HEK293 (cell line): ENCODE results near the gene MBD1.
A peak's percentile ranks its signal among the peaks of the same experiment; 100 is the strongest.

Experiments used
- CTCF ChIA-PET: fragments of 350-600 bp; formaldehyde crosslinking; extraction: SDS; loops from one replicate; lab custom pipeline; 2021; ENCODE audit warnings: antibody characterized with exemption; lab: Yijun Ruan, JAX
- POLR2A ChIA-PET: fragments of 300-600 bp; formaldehyde crosslinking; extraction: SDS; loops from one replicate; lab custom pipeline; 2020; ENCODE audit warnings: antibody characterized with exemption, inconsistent platforms; lab: Yijun Ruan, JAX
- H3K27ac ChIP-seq: fragments of 200-500 bp; sonication (Bioruptor generic); 2 replicates; pipeline ENCODE4 v1.5.1; 2014; ENCODE audit warnings: low read depth, low read length, control low read depth, inconsistent platforms; ENCODE audit errors: extremely low read depth
- H3K36me3 ChIP-seq, 2 experiments: fragments of 200-500 bp in 1 of 2; sonication (Bioruptor generic) in 1 of 2; 1 replicate in 1 of 2; 2 replicates in 1 of 2; pipeline ENCODE4 v1.5.1; 2014 to 2017; ENCODE audit warnings: inconsistent platforms in 2 of 2, low read length in 2 of 2; ENCODE audit not compliant: control insufficient read depth in 2 of 2, insufficient read depth in 1 of 2
- H3K4me1 ChIP-seq: fragments of 200-500 bp; sonication (Bioruptor generic); 2 replicates; pipeline ENCODE4 v1.5.1; 2014; ENCODE audit warnings: mild to moderate bottlenecking, low read length, inconsistent platforms; ENCODE audit not compliant: control insufficient read depth, insufficient read depth
- H3K4me3 ChIP-seq: 2 replicates; pipeline ENCODE4 v1.5.1; 2011; ENCODE audit warnings: low read depth, mild to moderate bottlenecking, control low read depth, low read length, moderate library complexity
- H3K9me3 ChIP-seq: fragments of 200-500 bp; sonication (Bioruptor generic); 2 replicates; pipeline ENCODE4 v1.5.1; 2014; ENCODE audit warnings: low read depth, low read length, inconsistent platforms; ENCODE audit not compliant: control insufficient read depth, insufficient read depth
- ATF2 ChIP-seq: fragments of 450-650 bp; formaldehyde crosslinking; IDR thresholded peaks from 2 replicates; pipeline ENCODE4 v1.5.1; 2016; ENCODE audit warnings: missing biosample characterization, missing genetic modification characterization, low read depth
- GLI4 ChIP-seq: fragments of 450-650 bp; formaldehyde crosslinking; IDR thresholded peaks from 2 replicates; pipeline ENCODE4 v1.5.1; 2016; ENCODE audit warnings: missing biosample characterization, missing genetic modification characterization
- IKZF3 ChIP-seq: fragments of 450-650 bp; IDR thresholded peaks from 2 replicates; pipeline ENCODE4 v1.5.0; 2018; ENCODE audit warnings: missing biosample characterization, mild to moderate bottlenecking, missing genetic modification characterization, moderate library complexity
- KLF16 ChIP-seq: fragments of 450-650 bp; formaldehyde crosslinking; IDR thresholded peaks from 2 replicates; pipeline ENCODE4 v1.5.1; 2017; ENCODE audit warnings: missing biosample characterization, missing genetic modification characterization
- OSR2 ChIP-seq: fragments of 450-650 bp; formaldehyde crosslinking; IDR thresholded peaks from 2 replicates; pipeline ENCODE4 v1.5.1; 2016; ENCODE audit warnings: missing biosample characterization, missing genetic modification characterization
- OVOL3 ChIP-seq: fragments of 450-650 bp; formaldehyde crosslinking; IDR thresholded peaks from 2 replicates; pipeline ENCODE4 v1.5.1; 2016; ENCODE audit warnings: missing biosample characterization, missing genetic modification characterization
- PRDM1 ChIP-seq: fragments of 450-650 bp; formaldehyde crosslinking; IDR thresholded peaks from 2 replicates; pipeline ENCODE4; 2016; ENCODE audit warnings: missing biosample characterization, missing genetic modification characterization
- PRDM6 ChIP-seq: fragments of 450-650 bp; formaldehyde crosslinking; IDR thresholded peaks from 2 replicates; pipeline ENCODE4 v1.5.1; 2017; ENCODE audit warnings: missing biosample characterization, missing genetic modification characterization
- YY1 ChIP-seq: fragments of 450-650 bp; formaldehyde crosslinking; IDR thresholded peaks from 2 replicates; pipeline ENCODE4 v1.5.1; 2018; ENCODE audit warnings: missing biosample characterization, missing genetic modification characterization
- ZBTB49 ChIP-seq: fragments of 450-650 bp; formaldehyde crosslinking; IDR thresholded peaks from 2 replicates; pipeline ENCODE4 v1.5.1; 2016; ENCODE audit warnings: missing biosample characterization, missing genetic modification characterization, low read depth
- ZFHX2 ChIP-seq: fragments of 450-650 bp; formaldehyde crosslinking; conservative IDR thresholded peaks from 2 replicates; pipeline ENCODE4 v1.5.1; 2016; ENCODE audit warnings: missing biosample characterization, missing genetic modification characterization
- ZNF140 ChIP-seq: fragments of 450-650 bp; formaldehyde crosslinking; IDR thresholded peaks from 2 replicates; pipeline ENCODE4 v1.5.1; 2016; ENCODE audit warnings: missing biosample characterization, missing genetic modification characterization
- ZNF155 ChIP-seq: fragments of 450-650 bp; formaldehyde crosslinking; IDR thresholded peaks from 2 replicates; pipeline ENCODE4 v1.5.1; 2016; ENCODE audit warnings: missing biosample characterization, missing genetic modification characterization
- ZNF157 ChIP-seq: fragments of 450-650 bp; formaldehyde crosslinking; IDR thresholded peaks from 2 replicates; pipeline ENCODE4 v1.5.1; 2016; ENCODE audit warnings: missing biosample characterization, missing genetic modification characterization
- ZNF26 ChIP-seq: fragments of 450-650 bp; formaldehyde crosslinking; IDR thresholded peaks from 2 replicates; pipeline ENCODE4 v1.5.1; 2016; ENCODE audit warnings: missing biosample characterization, missing genetic modification characterization
- ZNF518A ChIP-seq: fragments of 450-650 bp; formaldehyde crosslinking; conservative IDR thresholded peaks from 2 replicates; pipeline ENCODE4 v1.5.1; 2016; ENCODE audit warnings: low read depth, missing biosample characterization, missing genetic modification characterization
- ZNF623 ChIP-seq: fragments of 450-650 bp; formaldehyde crosslinking; IDR thresholded peaks from 2 replicates; pipeline ENCODE4 v1.5.1; 2016; ENCODE audit warnings: missing biosample characterization, missing genetic modification characterization
- ZNF704 ChIP-seq: fragments of 450-650 bp; formaldehyde crosslinking; IDR thresholded peaks from 2 replicates; pipeline ENCODE4 v1.5.1; 2016; ENCODE audit warnings: missing biosample characterization, missing genetic modification characterization

MBD1 gene

GRCh38 chr18:50283469-50284209 lies 2.3 kb upstream of the MBD1 start:
- ChIA-PET CTCF (interaction anchor here (0.6 to 2.9 kb wide), 2 partner anchors 15 to 425 kb away, joined by 3 to 10 read pairs; no protein-coding TSS in a partner anchor), POLR2A (no interaction called here)
- no peak for TF ChIP-seq ZNF26 (tag by site-specific recombination)
- TF ChIP-seq OSR2 (tag by site-specific recombination), result no peak
- peak; percentile 100 for TF ChIP-seq ZNF157 (tag by site-specific recombination)
- TF ChIP-seq ZNF623 (tag by site-specific recombination), result no peak
- no peak for TF ChIP-seq ZNF155 (tag by site-specific recombination)
- TF ChIP-seq ZFHX2 (tag by site-specific recombination), result peak; percentile 13; the same call in 1 of the 2 replicates
- H3K36me3 ChIP-seq, result peaks cover 13 to 54% of the 10 kb centered on the region in 2 experiments
- peaks cover 6% of the 10 kb centered on the region; the same call in 1 of the 2 replicates for H3K4me1 ChIP-seq
- H3K9me3 ChIP-seq, result no peaks in the 10 kb centered on the region
- H3K27ac ChIP-seq, result no peak overlapping the region
- H3K4me3 ChIP-seq, result no peak overlapping the region

GRCh38 chr18:50282521-50283335 lies 1.4 kb upstream of the MBD1 start:
- Histone ChIP-seq H3K4me1 (peaks cover 6% of the 10 kb centered on the region; the same call in 1 of the 2 replicates), H3K27ac (no peak overlapping the region), H3K9me3 (no peaks in the 10 kb centered on the region), H3K36me3 (peaks cover 19 to 60% of the 10 kb centered on the region in 2 experiments), H3K4me3 (no peak overlapping the region)
- POLR2A ChIA-PET, result interaction anchor here (1.3 to 3.2 kb wide), 3 partner anchors 12 to 73 kb away, joined by 7 to 31 read pairs (median 16); partner anchors contain the start of gene CFAP53
- CTCF ChIA-PET, result interaction anchor here (0.6 to 2.9 kb wide), 3 partner anchors 14 to 424 kb away, joined by 3 to 10 read pairs (median 6); no protein-coding TSS in a partner anchor
- TF ChIP-seq YY1 (tag by site-specific recombination), result no peak
- TF ChIP-seq PRDM1 (tag by site-specific recombination), result peak; percentile 85
- no peak for TF ChIP-seq ZNF518A (tag by site-specific recombination)
- no peak for TF ChIP-seq ZNF140 (tag by site-specific recombination)
- no peak for TF ChIP-seq PRDM6
- no peak for TF ChIP-seq GLI4 (tag by site-specific recombination)
- TF ChIP-seq ATF2 (tag by site-specific recombination), result no peak
- TF ChIP-seq ZNF704, result no peak
- TF ChIP-seq IKZF3 (tag by site-specific recombination), result no peak
- TF ChIP-seq KLF16, result no peak
- no peak for TF ChIP-seq ZBTB49 (tag by site-specific recombination)
- no peak for TF ChIP-seq OVOL3 (tag by site-specific recombination)
